ENCODE results near the gene CDC25A.
A peak's percentile ranks its signal among the peaks of the same experiment; 100 is the strongest.

CDC25A gene

DNA sequence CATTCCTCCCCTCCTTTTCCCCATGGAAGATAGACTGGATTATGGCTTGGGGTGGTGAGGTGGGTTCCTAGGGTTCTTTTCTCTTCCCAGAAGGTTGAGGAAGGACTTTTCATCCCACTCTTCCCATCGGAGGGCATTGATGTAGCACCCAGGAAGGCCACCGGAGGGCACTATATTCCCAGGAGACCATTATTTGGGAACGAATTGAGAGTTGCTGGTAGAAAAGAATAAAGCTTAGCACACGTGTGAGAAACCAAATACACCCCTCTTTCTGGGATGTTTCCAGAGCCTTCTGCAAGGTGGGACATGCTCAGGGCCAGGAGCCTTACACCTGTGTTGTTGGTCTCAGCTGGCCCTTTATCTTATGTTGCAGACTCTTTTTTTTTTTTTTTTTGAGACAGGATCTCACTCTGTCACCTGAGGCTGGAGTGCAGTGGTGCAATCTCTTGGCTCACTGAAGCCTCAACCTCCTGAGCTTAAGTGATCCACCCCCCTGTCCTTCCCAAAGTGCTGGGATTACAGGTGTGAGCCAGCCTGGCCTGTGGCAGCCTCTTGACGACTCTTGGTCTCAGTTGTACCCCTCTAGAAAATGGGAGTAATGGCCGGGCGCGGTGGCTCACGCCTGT lies 6.3 kb upstream of the CDC25A start:
- DNase-seq: peak; percentile 66

DNA sequence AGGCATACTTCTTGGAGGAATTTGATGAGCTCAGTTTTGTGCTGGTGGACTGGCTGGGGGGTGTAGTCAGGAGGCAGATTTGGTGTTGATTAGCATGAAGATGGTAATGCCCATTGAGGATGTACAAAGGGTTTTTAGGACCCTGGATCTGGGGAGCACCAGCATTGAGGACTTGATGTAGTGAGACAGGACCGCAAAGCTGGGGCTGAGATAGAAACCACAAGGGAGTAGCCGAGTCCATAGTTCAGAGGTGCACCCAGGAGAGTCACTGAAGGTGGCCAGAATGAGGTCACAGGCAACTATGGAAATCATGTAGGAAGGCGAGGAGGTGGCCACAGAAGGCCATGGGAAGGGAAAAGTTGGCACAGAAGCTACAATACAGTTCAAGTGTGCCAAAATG lies 2.7 kb upstream of the CDC25A start:
- no peak for DNase-seq

DNA sequence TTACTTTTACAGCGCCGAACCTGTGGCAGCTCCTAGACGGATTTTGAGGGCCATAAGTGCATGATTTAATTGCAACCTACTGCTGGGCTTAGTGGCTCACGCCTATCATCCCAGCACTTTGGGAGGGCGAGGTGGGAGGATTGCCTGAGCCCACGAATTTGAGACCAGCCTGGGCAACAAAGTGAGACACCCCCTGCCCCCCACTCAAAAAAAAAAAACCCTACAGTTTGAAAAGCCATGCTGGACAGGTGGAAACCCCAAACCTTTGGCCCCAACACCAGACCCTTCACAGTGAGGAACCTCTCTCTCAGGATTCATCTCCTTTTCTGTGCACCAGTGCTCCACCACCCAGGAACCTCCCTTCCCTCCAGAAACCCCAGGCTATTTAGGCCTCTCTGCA lies 1.1 kb upstream of the CDC25A start:
- DNase-seq: no peak

DNA sequence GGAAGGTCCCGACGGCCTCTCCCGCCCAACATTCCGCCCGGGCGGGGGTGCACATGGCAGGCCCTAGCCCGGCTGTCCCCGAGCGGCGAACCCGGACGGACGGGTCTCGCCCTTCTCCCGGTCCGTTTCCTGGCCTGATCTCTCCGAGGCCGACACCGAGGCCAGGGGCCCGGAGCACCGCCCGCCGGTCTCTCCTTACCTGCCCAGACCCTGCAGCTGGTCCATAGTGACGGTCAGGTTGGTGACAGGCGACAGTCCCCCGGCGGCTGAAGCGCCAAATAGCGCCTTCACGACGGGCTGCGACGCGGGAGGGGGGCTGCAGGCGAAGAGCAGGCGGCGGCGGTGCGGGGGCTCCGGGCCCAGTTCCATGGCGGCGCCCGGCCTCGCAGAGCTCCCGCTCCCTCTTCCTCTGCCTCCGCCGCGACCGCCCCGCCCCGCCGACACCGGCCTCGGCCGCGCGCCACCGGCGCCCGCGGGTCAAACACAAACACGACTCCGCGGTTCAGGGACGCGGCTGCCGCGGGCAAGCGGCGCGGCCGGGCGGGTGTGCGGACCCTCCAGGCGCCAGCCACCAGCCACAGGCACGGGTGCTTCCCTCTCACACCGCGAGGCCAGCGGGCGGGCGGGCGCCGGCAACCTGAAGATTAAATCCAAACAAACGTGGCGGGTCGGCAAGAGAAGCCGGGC lies 495 bp downstream of the CDC25A start:
- DNase-seq: peak; percentile 46

DNA sequence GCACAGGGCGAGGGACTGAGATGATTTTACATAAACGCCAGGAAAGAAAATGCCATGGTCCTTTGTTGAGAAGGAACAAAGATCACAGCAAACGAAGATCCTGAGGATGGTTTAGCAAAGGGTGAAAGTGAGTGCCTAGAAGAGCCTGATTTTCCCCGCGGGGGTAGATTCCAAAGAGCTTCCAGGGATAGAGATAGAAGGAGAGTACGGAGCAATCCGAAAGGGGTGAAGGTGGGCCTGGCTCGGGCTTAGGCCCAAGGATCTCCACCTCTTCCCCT lies 977 bp downstream of the CDC25A start:
- DNase-seq: no peak

GRCh38 chr3:48186631-48187300 lies 1.5 kb downstream of the CDC25A start:
- peak; percentile 60 for DNase-seq

GRCh38 chr3:48185129-48185528 lies 3.1 kb downstream of the CDC25A start:
- DNase-seq: no peak

GRCh38 chr3:48184299-48184698 lies 3.9 kb downstream of the CDC25A start:
- DNase-seq: no peak

GRCh38 chr3:48180531-48181253 lies 7.5 kb downstream of the CDC25A start:
- DNase-seq: no peak

- DNase-seq: no peak
These were observed 8.2 kb downstream of the CDC25A start for GRCh38 chr3:48180021-48180420.

- DNase-seq: no peak
These were observed 10.1 kb downstream of the CDC25A start for GRCh38 chr3:48178072-48178471.

- DNase-seq: peak; percentile 81
These were observed 30.3 kb downstream of the CDC25A start for GRCh38 chr3:48157950-48158376.

GRCh38 chr3:48157202-48157840 lies 30.9 kb downstream of the CDC25A start:
- no peak for DNase-seq

GRCh38 chr3:48156163-48156562 lies 32.1 kb downstream of the CDC25A start:
- no peak for DNase-seq

DNA sequence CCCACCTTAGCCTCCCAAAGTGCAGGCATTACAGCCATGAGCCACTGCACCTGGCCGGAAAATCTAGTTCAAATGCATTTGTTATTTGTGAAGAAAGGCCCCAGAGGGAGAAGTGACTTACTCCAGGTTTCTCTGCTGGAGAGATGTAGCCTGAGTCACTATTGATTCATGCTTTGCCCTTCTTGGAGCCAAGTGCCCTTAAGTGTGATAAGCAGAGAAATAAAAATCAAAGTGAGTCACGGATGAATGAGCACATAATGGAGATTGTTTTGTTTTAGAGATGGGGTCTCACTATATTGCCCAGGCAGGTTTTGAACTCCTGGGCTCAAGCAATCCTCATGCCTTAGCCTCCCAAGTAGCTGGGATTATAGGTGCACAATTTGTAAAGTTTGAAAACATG lies 33.1 kb downstream of the CDC25A start:
- no peak for DNase-seq

GRCh38 chr3:48151807-48152427 lies 36.3 kb downstream of the CDC25A start:
- DNase-seq: peak; percentile 43

DNA sequence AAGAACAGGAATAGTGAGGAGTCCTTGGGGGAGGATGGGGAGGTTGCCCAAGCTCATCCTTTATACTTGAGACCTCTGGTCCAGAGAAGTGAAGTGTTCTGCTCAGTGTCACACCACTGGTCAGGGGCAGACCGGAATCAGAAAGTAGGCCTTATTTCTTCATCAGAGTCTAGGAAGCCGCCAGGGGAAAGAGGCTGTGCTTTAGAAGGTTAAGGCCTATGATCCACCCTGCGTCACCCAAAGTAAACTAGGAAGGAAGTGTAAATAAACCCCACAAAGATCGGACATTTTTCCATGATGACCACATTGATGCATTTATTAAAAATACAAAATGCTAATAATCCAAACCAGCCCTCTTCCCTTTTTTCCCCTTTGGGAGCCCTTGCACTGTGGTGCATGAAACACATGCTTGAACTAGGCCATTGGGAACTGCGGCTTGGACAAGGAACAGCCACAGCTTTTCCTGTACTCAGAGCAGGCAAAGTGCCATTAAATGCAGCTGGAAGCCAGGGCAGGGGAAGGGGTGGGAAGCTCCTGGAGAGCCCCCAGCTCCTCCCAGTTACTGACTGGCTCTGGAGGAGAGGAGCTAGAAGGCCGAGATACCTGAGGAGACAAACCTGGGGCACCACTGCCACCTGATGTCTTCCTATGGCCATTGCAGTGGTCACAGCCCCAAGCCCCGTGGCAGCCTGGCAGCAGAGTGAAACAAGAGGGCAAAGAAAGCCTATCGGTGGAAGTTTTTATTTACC lies 37.0 kb downstream of the CDC25A start:
- peak; percentile 86 for DNase-seq

DNA sequence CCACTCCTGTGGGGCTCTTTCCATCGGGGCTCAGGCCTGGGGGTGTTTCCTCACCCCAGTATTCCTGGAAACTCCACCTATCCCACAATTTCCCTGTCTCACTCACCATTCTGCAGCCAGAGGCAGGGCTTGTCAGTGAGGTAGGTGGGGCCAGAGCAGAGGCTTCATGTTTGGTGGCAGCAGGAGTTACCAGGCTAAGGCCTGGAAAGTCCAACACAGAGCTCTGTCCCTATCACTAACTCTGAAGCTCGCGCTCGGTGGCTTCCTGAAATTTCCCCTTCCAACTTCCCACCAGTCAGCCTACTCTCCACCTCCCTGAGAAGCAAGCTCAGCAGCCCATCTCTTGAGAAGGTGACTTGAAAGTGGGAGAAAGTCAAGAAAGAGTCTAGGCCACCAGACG lies 44.2 kb downstream of the CDC25A start:
- no peak for DNase-seq

DNA sequence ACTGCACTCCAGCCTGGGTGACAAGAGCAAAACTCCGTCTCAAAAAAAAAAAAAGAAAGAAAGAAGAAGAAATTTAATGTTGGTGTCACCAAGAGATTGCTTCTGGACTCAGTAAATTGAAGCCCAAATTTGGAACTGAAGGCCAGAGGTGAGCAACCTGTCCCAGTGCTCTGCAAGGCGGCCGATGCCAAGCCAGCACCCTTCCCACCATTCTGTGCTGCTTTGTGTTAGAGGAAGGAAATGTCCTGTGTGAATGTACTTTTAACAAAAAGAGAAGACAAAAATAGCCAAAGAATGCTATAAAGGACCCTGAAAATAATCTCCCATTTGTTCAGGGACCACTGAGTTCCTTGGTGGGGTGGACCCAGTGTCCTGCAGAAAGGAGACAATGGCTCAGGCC lies 44.6 kb downstream of the CDC25A start:
- no peak for DNase-seq

DNA sequence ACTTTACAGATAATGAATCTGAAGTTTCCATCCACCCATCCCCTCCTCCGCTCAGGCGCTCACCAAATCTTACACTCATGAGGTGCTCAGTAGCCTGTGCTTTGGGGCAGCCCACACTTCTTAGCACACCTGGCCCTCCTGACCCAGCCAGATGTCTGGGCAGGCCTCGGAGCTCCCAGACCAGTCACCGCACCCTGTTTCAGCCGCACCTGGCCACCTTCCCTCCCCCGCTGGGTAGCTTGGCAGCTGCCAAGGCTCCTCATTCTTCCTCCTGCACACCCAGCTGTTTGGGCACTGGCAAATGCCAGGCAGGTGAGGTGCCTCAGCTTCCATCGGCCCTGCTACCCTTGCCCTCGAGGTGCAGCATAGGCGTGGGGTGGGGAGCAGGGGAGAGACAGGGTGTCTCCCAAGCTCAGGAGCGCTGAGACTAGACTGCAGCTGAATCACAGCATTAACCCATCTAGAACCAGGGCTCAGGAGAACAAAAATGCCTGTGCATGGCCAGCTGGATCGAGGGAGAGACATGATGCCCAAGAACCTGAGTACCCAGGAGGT lies 45.8 kb downstream of the CDC25A start:
- no peak for DNase-seq

DNA sequence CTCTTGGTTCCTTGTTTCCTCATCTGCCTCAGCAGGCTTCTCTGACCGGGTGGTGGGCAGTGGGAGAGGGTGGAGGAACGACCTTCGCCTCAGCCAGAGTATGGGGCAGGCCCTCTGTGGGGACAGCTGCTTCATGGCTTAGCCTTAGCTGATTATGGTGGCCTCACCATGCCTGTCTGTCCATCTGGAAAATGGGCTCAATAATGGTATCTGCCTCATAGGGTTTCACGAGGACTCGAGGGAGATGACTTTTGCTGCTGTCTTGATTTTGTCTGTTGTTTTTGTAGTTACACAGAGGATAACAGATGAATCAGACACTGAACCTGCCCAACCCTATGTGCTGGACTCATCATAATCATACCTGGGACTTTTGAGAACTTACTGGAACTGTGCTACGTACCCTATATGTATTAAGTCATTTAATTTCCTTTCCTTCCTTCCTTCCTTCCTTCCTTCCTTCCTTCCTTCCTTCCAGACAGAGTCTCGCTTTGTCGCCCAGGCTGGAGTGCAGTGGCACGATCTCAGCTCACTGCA lies 46.5 kb downstream of the CDC25A start:
- no peak for DNase-seq

Measured in hematopoietic multipotent progenitor cell treated with erythropoietin and hydrocortisone succinate and interleukin-3 and kit ligand, for 4 days (in vitro differentiated cells).